Body of pancreas (tissue), 4 donors: ENCODE results near the gene TOP1. TPM values are rescaled to one million over a fixed set of nuclear protein-coding genes. Genes with fewer than 3 reads are reported as not detected.
A peak's percentile ranks its signal among the peaks of the same experiment; 100 is the strongest.

Experiments
- ATAC-seq: fragments of 150-250 bp; one replicate; pipeline ENCODE4 v1.9.1; 2016
- DNase-seq, 4 donors: peaks; one replicate each; pipeline ENCODE4 v3.0.0-alpha.2; 2019
- H3K27ac ChIP-seq, 4 donors: fragments of 200-600 bp; sonication (generic); 1 replicate in 3 of 4; 2 replicates in 1 of 4; pipeline versions ENCODE4 v1.5.1 to v1.6.1; 2016 to 2019; ENCODE audit warnings: mild to moderate bottlenecking in 1 of 4, mixed read lengths in 1 of 4, moderate library complexity in 1 of 4
- H3K27me3 ChIP-seq, 2 donors: fragments of 200-600 bp; sonication (generic); one replicate each; pipeline ENCODE4 v1.6.0; 2016; ENCODE audit warnings: mild to moderate bottlenecking in 1 of 2
- H3K36me3 ChIP-seq, 2 donors: fragments of 200-600 bp; sonication (generic); replicated peaks in 1 of 2; 2 replicates each; pipeline ENCODE4 v1.5.1; 2016; ENCODE audit warnings: low read depth in 2 of 2; ENCODE audit not compliant: insufficient read depth in 1 of 2
- H3K4me1 ChIP-seq: fragments of 200-600 bp; sonication (generic); one replicate; pipeline ENCODE4 v1.6.0; 2016
- H3K4me3 ChIP-seq, 2 donors: fragments of 200-600 bp; sonication (generic); 1 replicate in 1 of 2; 2 replicates in 1 of 2; pipeline ENCODE4 v1.5.1; 2016 to 2019
- H3K9me3 ChIP-seq, 3 donors: fragments of 200-600 bp; sonication (generic); 1 replicate in 2 of 3; 2 replicates in 1 of 3; pipeline ENCODE4 v1.5.1; 2016
- POLR2A ChIP-seq, 3 donors: fragments of 450-650 bp; IDR thresholded peaks; one replicate each; pipeline ENCODE4 v1.6.1; 2016; ENCODE audit warnings: antibody characterized with exemption in 3 of 3, mild to moderate bottlenecking in 2 of 3
- WGBS, 2 donors: methylation state at CpG; one replicate each; pipeline ENCODE4 v1.1.5; 2017; 5-methylcytosine and 5-hydroxymethylcytosine counted together
- intact Hi-C: fragments of 100-400 bp; cut with DNase I; formaldehyde crosslinking; loops from one replicate; pipeline ENCODE4 v1.15.1; 2023
- total RNA-seq, 2 donors: library from RNA; depleted of rRNA; stranded (reverse); fragments of >200 nt; gene quantifications; one replicate each; pipeline ENCODE4 v1.1.0, GENCODE V29; 2016
- TF ChIP-seq, protein P1 (sequence below), 7 experiments: fragments of 450-650 bp in 4 of 7; fragments of 200-600 bp in 3 of 7; sonication (generic) in 3 of 7; IDR thresholded peaks; one replicate each; pipeline ENCODE4 v1.5.1; 2016 to 2019; ENCODE audit warnings: antibody characterized with exemption in 7 of 7

Gene TOP1
- total RNA-seq, 2 donors from 2014 or later = 12.2 to 18.5 TPM

DNA sequence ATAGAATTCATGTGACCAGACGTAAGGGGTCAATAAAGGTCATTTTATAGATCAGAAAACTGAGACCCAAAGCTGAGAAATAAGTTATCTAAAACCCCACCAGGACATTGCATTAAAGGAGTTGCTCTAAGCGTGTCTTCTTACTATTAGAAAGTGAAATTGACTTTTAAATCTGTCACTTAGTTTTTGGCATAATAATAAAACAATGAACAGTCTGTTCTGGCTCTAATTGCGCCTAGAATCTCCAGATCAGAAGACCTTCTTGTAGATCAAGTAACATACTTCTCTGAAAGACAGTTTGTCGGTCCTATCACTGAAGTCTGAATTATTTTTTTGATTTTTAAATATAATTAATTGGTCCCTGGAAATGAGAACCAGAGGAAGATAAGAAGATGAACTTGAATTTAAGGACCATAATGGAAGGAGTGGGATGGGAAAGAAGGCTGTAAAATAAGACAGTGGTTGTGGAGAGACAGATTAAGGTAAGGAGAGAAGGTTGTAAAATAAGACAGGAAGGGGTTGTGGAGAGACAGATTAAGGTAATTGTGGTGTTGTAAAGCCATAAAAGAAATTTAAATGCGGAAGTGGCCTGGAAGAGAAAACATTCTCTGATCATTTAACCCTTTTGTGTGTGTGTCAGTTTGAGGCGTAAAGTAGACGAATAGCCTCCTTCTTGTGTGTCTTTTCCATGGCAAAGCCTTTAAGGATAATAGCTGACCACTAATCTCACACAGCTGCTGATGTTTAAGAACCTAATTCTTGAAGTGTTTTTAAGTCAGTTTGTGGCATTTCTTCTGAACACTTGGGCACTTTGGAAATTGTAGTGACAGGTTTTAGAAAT is 20.1 kb downstream of the TOP1 start:
- ATAC-seq (no peak), DNase-seq (no peak)
- TF ChIP-seq, protein P1, sequence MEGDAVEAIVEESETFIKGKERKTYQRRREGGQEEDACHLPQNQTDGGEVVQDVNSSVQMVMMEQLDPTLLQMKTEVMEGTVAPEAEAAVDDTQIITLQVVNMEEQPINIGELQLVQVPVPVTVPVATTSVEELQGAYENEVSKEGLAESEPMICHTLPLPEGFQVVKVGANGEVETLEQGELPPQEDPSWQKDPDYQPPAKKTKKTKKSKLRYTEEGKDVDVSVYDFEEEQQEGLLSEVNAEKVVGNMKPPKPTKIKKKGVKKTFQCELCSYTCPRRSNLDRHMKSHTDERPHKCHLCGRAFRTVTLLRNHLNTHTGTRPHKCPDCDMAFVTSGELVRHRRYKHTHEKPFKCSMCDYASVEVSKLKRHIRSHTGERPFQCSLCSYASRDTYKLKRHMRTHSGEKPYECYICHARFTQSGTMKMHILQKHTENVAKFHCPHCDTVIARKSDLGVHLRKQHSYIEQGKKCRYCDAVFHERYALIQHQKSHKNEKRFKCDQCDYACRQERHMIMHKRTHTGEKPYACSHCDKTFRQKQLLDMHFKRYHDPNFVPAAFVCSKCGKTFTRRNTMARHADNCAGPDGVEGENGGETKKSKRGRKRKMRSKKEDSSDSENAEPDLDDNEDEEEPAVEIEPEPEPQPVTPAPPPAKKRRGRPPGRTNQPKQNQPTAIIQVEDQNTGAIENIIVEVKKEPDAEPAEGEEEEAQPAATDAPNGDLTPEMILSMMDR (IDR thresholded peaks at IDR 0.05) = no peak
- TF ChIP-seq POLR2A (IDR thresholded peaks at IDR 0.05) = no peak
- Histone ChIP-seq H3K27me3 (no peaks in the 10 kb centered on the region), H3K27ac (peak overlapping the region in 2 of 4 donors; percentile 25 to 52), H3K4me3 (no peak overlapping the region), H3K9me3 (no peaks in the 10 kb centered on the region), H3K36me3 (no peaks in the 10 kb centered on the region), H3K4me1 (peaks cover 88% of the 10 kb centered on the region)
- intact Hi-C loops = no loop called here
- WGBS, 2 donors = 55 to 67% methylated on average over 7 of the region's 7 CpGs

DNA sequence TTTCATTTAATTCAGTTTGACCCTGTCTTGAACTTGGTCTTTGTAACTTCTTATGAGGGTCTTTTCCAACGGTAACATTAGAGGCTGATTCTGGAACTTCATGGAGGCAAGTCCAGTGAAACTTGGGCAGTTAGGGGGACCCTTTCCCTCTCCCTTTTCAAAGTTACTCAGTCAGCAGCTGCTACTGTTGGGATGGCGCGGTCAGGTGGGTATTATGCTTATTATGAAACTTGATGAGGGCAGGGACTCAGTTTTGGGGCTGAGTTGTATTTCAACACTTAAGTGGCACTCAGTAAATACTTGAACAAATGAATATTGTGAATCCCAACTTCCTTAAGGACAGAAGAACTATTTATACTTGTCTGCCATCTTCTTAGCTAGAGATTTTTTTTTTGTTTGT is 20.8 kb downstream of the TOP1 start:
- Histone ChIP-seq H3K4me1 (peaks cover 86% of the 10 kb centered on the region), H3K4me3 (no peak overlapping the region), H3K27me3 (no peaks in the 10 kb centered on the region), H3K27ac (no peak overlapping the region), H3K36me3 (no peaks in the 10 kb centered on the region), H3K9me3 (no peaks in the 10 kb centered on the region)
- ATAC-seq = no peak
- intact Hi-C loops = no loop called here
- no peak for DNase-seq
- WGBS, 2 donors = 41 to 95% methylated on average over 3 of the region's 3 CpGs
- TF ChIP-seq, protein P1 (IDR thresholded peaks at IDR 0.05) = no peak
- TF ChIP-seq POLR2A (IDR thresholded peaks at IDR 0.05) = no peak

DNA sequence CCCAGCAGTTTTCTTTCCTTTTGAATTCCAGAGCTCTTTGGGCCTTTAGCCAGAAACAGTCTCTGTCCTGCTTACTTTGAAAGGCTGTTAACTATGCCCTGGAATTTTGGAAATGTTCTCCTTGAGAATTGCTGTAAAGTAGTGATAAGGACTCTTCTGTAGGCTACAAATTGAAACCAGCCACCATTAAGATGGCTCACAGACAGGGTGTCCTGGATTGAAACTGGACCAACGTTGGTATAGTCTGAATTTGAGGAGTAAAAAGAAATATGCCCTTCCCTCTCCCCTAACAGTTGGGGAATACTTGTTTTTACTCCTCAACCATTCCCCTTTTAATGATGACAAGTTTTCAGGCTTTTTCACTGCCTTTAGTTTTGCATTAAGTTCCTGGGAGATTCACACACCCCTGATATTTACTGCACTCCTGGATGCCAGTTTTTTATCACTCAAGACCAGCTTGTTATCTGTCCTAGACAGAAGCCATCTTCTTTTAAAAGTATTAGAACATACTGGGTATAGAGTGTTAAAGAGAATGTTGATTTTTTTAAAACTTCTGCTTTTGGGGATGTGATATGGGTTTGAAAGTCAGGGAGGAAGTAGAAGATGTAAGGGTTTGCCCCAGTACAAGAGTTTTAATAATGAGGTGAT is 21.9 kb downstream of the TOP1 start:
- peak overlapping the region in 1 of 4 donors; percentile 58 for H3K27ac ChIP-seq
- ATAC-seq (no peak), DNase-seq (no peak)
- no peak overlapping the region for H3K4me3 ChIP-seq
- WGBS, 2 donors = 38 to 50% methylated on average over 1 of the region's 1 CpG
- TF ChIP-seq, protein P1 (IDR thresholded peaks at IDR 0.05) = no peak
- no peak for TF ChIP-seq POLR2A (IDR thresholded peaks at IDR 0.05)
- H3K4me1 ChIP-seq = peaks cover 90% of the 10 kb centered on the region
- H3K9me3 ChIP-seq = no peaks in the 10 kb centered on the region
- no peaks in the 10 kb centered on the region for H3K27me3 ChIP-seq
- intact Hi-C loops = no loop called here
- no peaks in the 10 kb centered on the region for H3K36me3 ChIP-seq

DNA sequence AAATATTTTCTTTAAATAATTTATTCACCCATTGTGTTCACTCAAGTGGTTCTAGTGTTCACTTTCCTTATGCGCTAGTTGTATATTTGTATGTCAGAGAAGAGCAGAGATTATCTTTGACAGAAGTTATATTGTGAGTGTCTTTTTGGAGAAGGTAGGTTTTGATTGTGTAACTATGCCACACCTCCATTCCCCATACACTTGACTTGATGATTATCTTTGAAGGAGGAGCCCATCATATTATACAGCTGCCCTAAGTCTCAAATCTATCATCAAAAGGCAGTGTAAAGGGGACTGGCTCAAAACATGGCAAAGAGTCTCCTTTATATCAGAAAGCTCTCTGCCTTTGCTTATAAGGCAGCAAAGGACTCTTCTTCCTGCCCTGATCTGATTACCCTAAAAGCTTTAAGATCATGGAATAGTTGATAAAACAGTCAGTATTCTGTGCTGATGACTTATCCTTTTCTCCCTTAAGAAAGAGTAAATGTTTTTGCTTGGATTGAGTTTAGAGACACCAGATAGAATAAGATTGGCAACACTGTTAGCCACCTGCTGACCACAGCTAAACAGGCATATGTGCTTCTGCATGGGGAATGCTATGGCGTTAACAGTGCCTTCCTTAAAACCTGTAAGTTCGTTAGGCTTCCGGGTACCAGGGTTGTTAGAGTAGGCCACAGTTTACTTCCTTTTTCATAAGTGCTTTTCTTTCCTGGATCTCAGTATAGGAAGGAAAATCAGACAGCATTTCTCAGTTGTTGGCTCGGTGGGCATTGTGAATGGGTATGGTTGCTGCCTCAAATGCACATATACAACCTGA is 22.6 kb downstream of the TOP1 start:
- intact Hi-C loops = no loop called here
- ATAC-seq (no peak), DNase-seq (no peak)
- TF ChIP-seq, protein P1 (IDR thresholded peaks at IDR 0.05) = no peak
- no peak for TF ChIP-seq POLR2A (IDR thresholded peaks at IDR 0.05)
- 42 to 65% methylated on average over 5 of the region's 5 CpGs for WGBS, 2 donors
- Histone ChIP-seq H3K9me3 (no peaks in the 10 kb centered on the region), H3K4me1 (peaks cover 89% of the 10 kb centered on the region), H3K4me3 (no peak overlapping the region), H3K36me3 (no peaks in the 10 kb centered on the region), H3K27ac (peak overlapping the region in 2 of 4 donors; percentile 16 to 58), H3K27me3 (no peaks in the 10 kb centered on the region)
